ENCODE results near the gene GNL3.
"Not testable (repeated sequence)": the region's sequence is repeated elsewhere in the genome, so short reads cannot be mapped to it uniquely, and the experiment has no call there.

The GNL3 gene

GRCh38 chr3:52721730-52722008, 35.8 kb downstream of the GNL3 start:
- no peak for DNase-seq

- DNase-seq = no peak
Measured at GRCh38 chr3:52722491-52722890, 36.7 kb downstream of the GNL3 start.

GRCh38 chr3:52723935-52724334, 38.1 kb downstream of the GNL3 start:
- DNase-seq = no peak

GRCh38 chr3:52724511-52724910, 38.7 kb downstream of the GNL3 start:
- DNase-seq = no peak

DNA sequence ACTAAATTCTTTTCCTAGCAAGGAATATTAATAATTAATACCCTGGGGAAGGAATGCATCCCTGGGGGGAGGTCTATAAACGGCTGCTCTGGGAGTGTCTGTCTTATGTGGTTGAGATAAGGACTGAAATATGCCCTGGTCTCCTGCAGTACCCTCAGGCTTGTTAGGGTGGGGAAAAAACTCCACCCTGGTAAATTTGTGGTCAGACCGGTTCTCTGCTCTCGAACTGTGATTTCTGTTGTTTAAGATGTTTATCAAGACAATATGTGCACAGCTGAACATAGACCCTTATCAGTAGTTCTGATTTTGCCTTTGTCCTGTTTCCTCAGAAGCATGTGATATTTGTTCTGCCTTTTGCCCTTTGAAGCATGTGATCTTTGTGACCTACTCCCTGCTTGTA, 42.9 kb downstream of the GNL3 start:
- not testable (repeated sequence) for DNase-seq

DNA sequence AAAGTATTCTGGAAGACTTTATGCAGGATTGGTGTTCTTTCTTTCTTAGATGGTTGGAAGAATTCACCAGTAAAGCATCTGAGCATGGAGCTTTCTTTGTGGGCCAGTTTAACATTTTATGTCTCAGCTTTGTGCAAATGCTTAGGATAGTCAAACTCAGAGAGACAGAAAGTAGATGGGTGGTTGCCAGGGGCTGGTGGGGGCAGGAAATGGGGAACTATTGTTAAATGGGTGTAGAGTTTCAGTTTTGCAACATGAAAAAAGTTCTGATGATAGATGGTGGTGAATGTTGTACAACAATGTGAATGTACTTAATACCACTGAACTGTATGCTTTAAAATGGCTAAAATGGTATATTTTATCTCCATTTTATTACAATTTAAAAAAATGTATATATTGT, 44.8 kb downstream of the GNL3 start:
- DNase-seq = no peak

GRCh38 chr3:52731590-52731989, 45.8 kb downstream of the GNL3 start:
- no peak for DNase-seq

- DNase-seq = no peak
Measured at GRCh38 chr3:52733256-52733891, 47.5 kb downstream of the GNL3 start.

DNA sequence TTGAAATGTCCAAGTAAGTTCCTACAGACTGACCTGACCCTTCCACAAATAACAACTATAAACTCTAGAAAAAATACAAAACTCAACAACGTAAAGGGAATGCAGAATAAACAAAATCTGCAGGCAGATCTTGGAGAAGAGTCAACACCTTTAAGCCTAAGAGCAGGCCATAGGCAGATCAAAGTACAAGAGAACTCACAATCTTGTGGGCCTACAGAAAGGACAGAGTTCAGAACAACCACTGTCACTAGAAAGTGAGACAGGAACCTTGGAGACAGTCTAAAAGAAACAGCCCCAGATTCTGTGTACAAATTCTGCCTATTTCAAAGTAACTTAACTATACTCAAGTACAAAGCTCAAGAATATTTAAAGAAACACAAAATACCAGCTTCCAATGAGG, 53.9 kb downstream of the GNL3 start:
- DNase-seq = no peak

GRCh38 chr3:52742418-52743041, 56.7 kb downstream of the GNL3 start:
- DNase-seq = no peak

GRCh38 chr3:52743152-52743551, 57.3 kb downstream of the GNL3 start:
- DNase-seq = no peak

DNA sequence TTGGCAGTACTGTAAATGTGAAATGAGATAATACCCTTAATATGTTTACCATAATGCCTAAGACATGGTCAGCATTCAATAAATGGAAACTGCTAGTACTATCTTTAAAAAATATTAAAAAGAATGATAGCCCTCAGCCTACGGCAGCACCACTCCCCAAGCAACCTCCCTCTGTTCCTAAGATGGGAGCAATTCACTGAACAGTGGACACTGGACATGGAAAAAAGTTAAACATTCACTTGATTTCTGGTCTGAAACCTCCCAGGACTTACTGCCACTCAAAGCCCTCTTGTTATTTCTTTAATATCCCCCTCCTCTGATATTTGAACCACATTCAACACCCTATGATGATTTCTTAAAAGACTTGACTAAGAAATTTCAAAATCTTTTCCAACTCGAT, 57.9 kb downstream of the GNL3 start:
- DNase-seq = no peak

Measured in activated naive CD4-positive, alpha-beta T cell treated with Interleukin-2 at 50 U/mL for 16 hours (primary cell).